Osteoblast (primary cell): Measurements from ENCODE around the gene IRAK4. TPM values are rescaled to one million over a fixed set of nuclear protein-coding genes. Genes with fewer than 3 reads are reported as not detected.
"Not testable (repeated sequence)": the region's sequence is repeated elsewhere in the genome, so short reads cannot be mapped to it uniquely, and the experiment has no call there.

ENCODE experiments used
- DNase-seq: peaks from one replicate; pipeline ENCODE4 v3.0.0; 2011; ENCODE audit warnings: low spot score, mixed read lengths; ENCODE audit not compliant: insufficient read length; ENCODE audit errors: missing footprints
- H2AFZ ChIP-seq: 2 replicates; pipeline ENCODE4 v1.6.0; 2011; ENCODE audit warnings: mild to moderate bottlenecking, low read length
- H3K27ac ChIP-seq: 2 replicates; pipeline ENCODE4 v1.5.1; 2011; ENCODE audit warnings: mild to moderate bottlenecking, low read depth, low read length, moderate library complexity
- H3K27me3 ChIP-seq: 2 replicates; pipeline ENCODE4 v1.6.0; 2012; ENCODE audit warnings: mild to moderate bottlenecking, control low read depth, inconsistent platforms, low read length, moderate library complexity; ENCODE audit not compliant: insufficient read depth
- H3K36me3 ChIP-seq: 2 replicates; pipeline ENCODE4 v1.5.1; 2011; ENCODE audit warnings: mild to moderate bottlenecking, low read length, control low read depth, moderate library complexity; ENCODE audit not compliant: insufficient read depth
- H3K4me1 ChIP-seq: 2 replicates; pipeline ENCODE4 v1.5.1; 2011; ENCODE audit warnings: mild to moderate bottlenecking, low read length, control low read depth, moderate library complexity; ENCODE audit not compliant: insufficient read depth
- H3K4me2 ChIP-seq: 2 replicates; pipeline ENCODE4 v1.6.0; 2011; ENCODE audit warnings: mild to moderate bottlenecking, low read length; ENCODE audit not compliant: insufficient read depth
- H3K4me3 ChIP-seq: fragments of 200-600 bp; sonication (generic); 3 replicates; pipeline ENCODE4 v1.5.1; 2012; ENCODE audit warnings: mild to moderate bottlenecking, low read length, inconsistent platforms; ENCODE audit not compliant: insufficient read depth
- H3K79me2 ChIP-seq: 2 replicates; pipeline ENCODE4 v1.6.0; 2012; ENCODE audit warnings: mild to moderate bottlenecking, low read length, control low read depth, inconsistent platforms; ENCODE audit not compliant: insufficient read depth
- H3K9me3 ChIP-seq: 2 replicates; pipeline ENCODE4 v1.5.1; 2011; ENCODE audit warnings: low read depth, low read length, control low read depth
- H4K20me1 ChIP-seq: 2 replicates; pipeline ENCODE4 v1.6.0; 2012; ENCODE audit warnings: mild to moderate bottlenecking, low read length, control low read depth; ENCODE audit not compliant: insufficient read depth
- CTCF ChIP-seq: IDR thresholded peaks from 2 replicates; pipeline ENCODE4 v1.5.1; 2011; ENCODE audit warnings: mild to moderate bottlenecking, low read depth, low read length, moderate library complexity; ENCODE audit errors: extremely low read depth
- total RNA-seq: library from RNA; depleted of rRNA; stranded (reverse); fragments of >200 nt; gene quantifications from 2 replicates; pipeline ENCODE4 v1.2.3, GENCODE V29; 2012

IRAK4 gene
- total RNA-seq, 1 donor: 27.9 TPM

GRCh38 chr12:43744826-43745225, 13.9 kb upstream of the IRAK4 start:
- Histone ChIP-seq H3K27ac (no peak overlapping the region), H3K4me1 (peaks cover 29% of the 10 kb centered on the region), H3K9me3 (peaks cover 2% of the 10 kb centered on the region), H3K4me3 (no peak overlapping the region), H2AFZ (no peak overlapping the region), H3K79me2 (peaks cover 5% of the 10 kb centered on the region), H3K36me3 (peaks cover 25% of the 10 kb centered on the region), H3K4me2 (no peak overlapping the region), H3K27me3 (no peaks in the 10 kb centered on the region), H4K20me1 (no peaks in the 10 kb centered on the region)
- DNase-seq: no peak
- TF ChIP-seq CTCF: no peak

GRCh38 chr12:43749016-43749415, 9.7 kb upstream of the IRAK4 start:
- Histone ChIP-seq H3K79me2 (peaks cover 15% of the 10 kb centered on the region), H4K20me1 (no peaks in the 10 kb centered on the region), H2AFZ (no peak overlapping the region), H3K4me3 (no peak overlapping the region), H3K27me3 (no peaks in the 10 kb centered on the region), H3K4me1 (no peaks in the 10 kb centered on the region), H3K9me3 (peaks cover 2% of the 10 kb centered on the region), H3K4me2 (no peak overlapping the region), H3K27ac (no peak overlapping the region), H3K36me3 (peaks cover 29% of the 10 kb centered on the region)
- TF ChIP-seq CTCF: no peak
- no peak for DNase-seq

- Histone ChIP-seq H3K36me3 (peaks cover 19% of the 10 kb centered on the region), H3K79me2 (peaks cover 22% of the 10 kb centered on the region)
- no peak for TF ChIP-seq CTCF
These were observed 7.9 kb upstream of the IRAK4 start for GRCh38 chr12:43750814-43751213.

GRCh38 chr12:43751360-43751759, 7.4 kb upstream of the IRAK4 start:
- not testable (repeated sequence) for DNase-seq, H2AFZ ChIP-seq, H3K9me3 ChIP-seq, H3K27me3 ChIP-seq, H4K20me1 ChIP-seq, H3K4me1 ChIP-seq, H3K4me3 ChIP-seq, H3K27ac ChIP-seq, H3K4me2 ChIP-seq
- Histone ChIP-seq H3K36me3 (peaks cover 19% of the 10 kb centered on the region), H3K79me2 (peaks cover 28% of the 10 kb centered on the region)

More at GRCh38 chr12:43750814-43751213, 7.9 kb upstream of the IRAK4 start:
- Histone ChIP-seq H3K9me3 (no peaks in the 10 kb centered on the region), H3K27me3 (no peaks in the 10 kb centered on the region), H3K4me3 (no peak overlapping the region), H3K4me2 (no peak overlapping the region), H3K27ac (no peak overlapping the region), H2AFZ (no peak overlapping the region), H3K4me1 (no peaks in the 10 kb centered on the region), H4K20me1 (no peaks in the 10 kb centered on the region)
- no peak for DNase-seq
